HG03354 (cell line): ENCODE measurements around the gene FGF11.
"Not testable (repeated sequence)": the region's sequence is repeated elsewhere in the genome, so short reads cannot be mapped to it uniquely, and the experiment has no call there.

Experiments
- ATAC-seq: cut with Tn5 transposase; IDR thresholded peaks from one replicate; pipeline ENCODE4 v1.9.1; 2021; ENCODE audit warnings: mild to moderate bottlenecking; ENCODE audit not compliant: unreplicated experiment, poor library complexity, severe bottlenecking

The FGF11 gene

GRCh38 chr17:7475764-7476422 lies 36.6 kb downstream of the FGF11 start:
- ATAC-seq: no peak

GRCh38 chr17:7476494-7476893 lies 37.2 kb downstream of the FGF11 start:
- ATAC-seq: no peak

GRCh38 chr17:7476951-7477350 lies 37.6 kb downstream of the FGF11 start:
- no peak for ATAC-seq

GRCh38 chr17:7477392-7478275 lies 38.3 kb downstream of the FGF11 start:
- ATAC-seq: no peak

GRCh38 chr17:7478276-7479212 lies 39.2 kb downstream of the FGF11 start:
- ATAC-seq: no peak

- no peak for ATAC-seq
These were observed 40.1 kb downstream of the FGF11 start, which contains the start of gene ZBTB4 for GRCh38 chr17:7479213-7480088. Gene ZBTB4, minus strand, starts transcription at chr17:7479631. Its CDS starts 12,830 bp downstream, at chr17:7466801.

GRCh38 chr17:7480089-7480384 lies 40.7 kb downstream of the FGF11 start:
- no peak for ATAC-seq

- not testable (repeated sequence) for ATAC-seq
These were observed 42.0 kb downstream of the FGF11 start, which contains the start of gene SLC35G6 for GRCh38 chr17:7481275-7481674. Gene SLC35G6, plus strand, starts transcription at chr17:7481446. Its CDS starts 71 bp downstream, at chr17:7481517.

- ATAC-seq: not testable (repeated sequence)
These were observed 42.8 kb downstream of the FGF11 start for GRCh38 chr17:7481842-7482741.

- not testable (repeated sequence) for ATAC-seq
These were observed 43.4 kb downstream of the FGF11 start for GRCh38 chr17:7482742-7483088.

GRCh38 chr17:7483255-7484066 lies 44.1 kb downstream of the FGF11 start:
- ATAC-seq: peak; percentile 41

- ATAC-seq: peak; percentile 65
These were observed 45.0 kb downstream of the FGF11 start, which contains the start of gene POLR2A for GRCh38 chr17:7484067-7484918. Gene POLR2A, plus strand, starts transcription at chr17:7484366.

GRCh38 chr17:7484919-7485377 lies 45.6 kb downstream of the FGF11 start:
- ATAC-seq: no peak

GRCh38 chr17:7486181-7486580 lies 46.9 kb downstream of the FGF11 start:
- ATAC-seq: no peak

GRCh38 chr17:7490144-7490543 lies 50.8 kb downstream of the FGF11 start:
- no peak for ATAC-seq

GRCh38 chr17:7491583-7491982 lies 52.3 kb downstream of the FGF11 start:
- no peak for ATAC-seq
